A549 (cell line): ENCODE data around the gene PRDM5. TPM values are rescaled to one million over a fixed set of nuclear protein-coding genes. Genes with fewer than 3 reads are reported as not detected.

Experiments
- ATAC-seq, 2 experiments: fragments of 200-7000 bp in 1 of 2; fragments of >200 bp in 1 of 2; cut with Nextera tagmentation in 1 of 2; cut with Tn5 transposase in 1 of 2; 3 replicates each; pipeline versions ENCODE4 v1.8.0 to v1.9.1; 2018 to 2020; ENCODE audit warnings: mild to moderate bottlenecking in 1 of 2, moderate library complexity in 1 of 2
- CTCF ChIA-PET: fragments of 300-600 bp; sonication (Branson Sonifier 250); formaldehyde crosslinking; extraction: SDS; loops from one replicate; lab custom pipeline; 2021; ENCODE audit warnings: antibody characterized with exemption, inconsistent platforms; lab: Yijun Ruan, JAX
- POLR2A ChIA-PET: fragments of 350-600 bp; formaldehyde crosslinking; extraction: SDS; loops from one replicate; lab custom pipeline; 2021; ENCODE audit warnings: antibody characterized with exemption, inconsistent platforms; lab: Yijun Ruan, JAX
- DNase-seq, 2 experiments: peaks; one replicate each; pipeline versions ENCODE4 v3.0.0 to v3.0.0-alpha.2; 2011 to 2016; ENCODE audit warnings: low read depth in 1 of 2, low spot score in 1 of 2
- FAIRE-seq: peaks from 2 replicates; lab custom pipeline; 2011; peaks lifted over from hg19 to GRCh38; lab: Jason Lieb, UNC
- H3K27ac ChIP-seq, 2 experiments: fragments of >200 bp; sonication (Bioruptor Twin); formaldehyde crosslinking; 3 replicates each; pipeline ENCODE4 v1.5.1; 2016 to 2017
- H3K4me1 ChIP-seq: fragments of >200 bp; sonication (Bioruptor Twin); formaldehyde crosslinking; 3 replicates; pipeline ENCODE4 v1.6.1; 2016
- H3K4me2 ChIP-seq: fragments of >200 bp; sonication (Bioruptor Twin); formaldehyde crosslinking; 3 replicates; pipeline ENCODE4 v1.6.1; 2016
- H3K4me3 ChIP-seq: fragments of >200 bp; sonication (Bioruptor Twin); formaldehyde crosslinking; 3 replicates; pipeline ENCODE4 v1.5.1; 2016
- H3K9me3 ChIP-seq: fragments of >200 bp; sonication (Bioruptor Twin); formaldehyde crosslinking; 3 replicates; pipeline ENCODE4 v1.6.1; 2016
- BCL3 ChIP-seq: fragments of >200 bp; sonication (Bioruptor Twin); formaldehyde crosslinking; IDR thresholded peaks from 3 replicates; pipeline ENCODE4 v1.6.1; 2016
- BHLHE40 ChIP-seq: IDR thresholded peaks from 2 replicates; pipeline ENCODE4 v1.6.1; 2012; ENCODE audit warnings: low read depth, low read length, inconsistent platforms
- CBX2 ChIP-seq: fragments of 200-600 bp; sonication (generic); IDR thresholded peaks from 2 replicates; pipeline ENCODE4 v1.6.1; 2016; ENCODE audit warnings: low read depth, mild to moderate bottlenecking, borderline replicate concordance
- CBX8 ChIP-seq: fragments of 200-600 bp; sonication (generic); IDR thresholded peaks from 2 replicates; pipeline ENCODE4 v1.6.1; 2016
- CTCF ChIP-seq: fragments of >200 bp; sonication (Bioruptor Twin); formaldehyde crosslinking; IDR thresholded peaks from 3 replicates; pipeline ENCODE4 v1.5.1; 2016
- E2F6 ChIP-seq: IDR thresholded peaks from 2 replicates; pipeline ENCODE4 v1.6.1; 2012; ENCODE audit warnings: low read depth, borderline replicate concordance
- ELK1 ChIP-seq: fragments of 150-350 bp; IDR thresholded peaks from 2 replicates; pipeline ENCODE4 v1.6.1; 2014; ENCODE audit warnings: low read depth, mild to moderate bottlenecking, low read length
- HOXA7 ChIP-seq: fragments of 250-450 bp; sonication (Bioruptor Pico); IDR thresholded peaks from 2 replicates; pipeline ENCODE4 v1.5.0; 2020; ENCODE audit warnings: mild to moderate bottlenecking, moderate library complexity
- JUN ChIP-seq, 2 experiments: fragments of >200 bp; sonication (Bioruptor Twin); formaldehyde crosslinking; IDR thresholded peaks; 2 replicates in 1 of 2; 3 replicates in 1 of 2; pipeline ENCODE4 v1.6.1; 2016 to 2017
- KDM5A ChIP-seq: fragments of 200-600 bp; sonication (generic); IDR thresholded peaks from 2 replicates; pipeline ENCODE4 v1.6.1; 2016; ENCODE audit warnings: antibody characterized with exemption, mild to moderate bottlenecking
- MAFK ChIP-seq: fragments of 450-650 bp; IDR thresholded peaks from 2 replicates; pipeline ENCODE4 v1.6.1; 2014; ENCODE audit not compliant: partially characterized antibody
- MAX ChIP-seq: IDR thresholded peaks from 2 replicates; pipeline ENCODE4 v1.6.1; 2012
- PHF8 ChIP-seq: fragments of 200-600 bp; sonication (generic); IDR thresholded peaks from 2 replicates; pipeline ENCODE4 v1.6.1; 2016; ENCODE audit warnings: low read depth, mild to moderate bottlenecking, antibody characterized with exemption, moderate library complexity, borderline replicate concordance
- POLR2A ChIP-seq: IDR thresholded peaks from 2 replicates; pipeline ENCODE4 v1.6.1; 2012; ENCODE audit warnings: mild to moderate bottlenecking, low read length
- RARB ChIP-seq: fragments of 250-450 bp; sonication (Bioruptor Pico); IDR thresholded peaks from 2 replicates; pipeline ENCODE4 v1.8.0; 2021; ENCODE audit warnings: mild to moderate bottlenecking, moderate library complexity
- RCOR1 ChIP-seq: fragments of 150-350 bp; IDR thresholded peaks from 2 replicates; pipeline ENCODE4 v1.6.1; 2014; ENCODE audit warnings: antibody characterized with exemption, low read length, low read depth
- RNF2 ChIP-seq: fragments of 200-600 bp; sonication (generic); IDR thresholded peaks from 2 replicates; pipeline ENCODE4 v1.6.1; 2016; ENCODE audit warnings: low read depth, mild to moderate bottlenecking, antibody characterized with exemption, moderate library complexity, borderline replicate concordance
- SMC3 ChIP-seq: fragments of >200 bp; sonication (Bioruptor Twin); formaldehyde crosslinking; IDR thresholded peaks from 3 replicates; pipeline ENCODE4 v1.6.1; 2018; ENCODE audit warnings: inconsistent platforms
- WGBS: methylation state at CpG from one replicate; pipeline ENCODE4 v1.1.6; 2017; ENCODE audit errors: missing lambda C conversion rate; 5-methylcytosine and 5-hydroxymethylcytosine counted together
- polyA minus RNA-seq: library from RNA; depleted of rRNA, polyadenylated mRNA; stranded (reverse); fragments of >200 nt; gene quantifications from 2 replicates; pipeline ENCODE4 v1.2.3, GENCODE V29; 2011; rRNA and poly(A)+ RNA removed
- polyA plus RNA-seq, 4 experiments: library from polyadenylated mRNA; depleted of rRNA in 3 of 4; stranded (reverse); fragments of >200 nt; fragmentation: RNase III in 1 of 4; extraction: RNeasy Plus Mini Kit Qiagen cat#74134 plus additional on column Dnase treatment in 1 of 4; gene quantifications; 2 replicates in 3 of 4; 3 replicates in 1 of 4; pipeline ENCODE4 v1.2.3, GENCODE V29; 2011 to 2017

The PRDM5 gene
- polyA plus RNA-seq (2011; rRNA removed) (11.5 and 12.9 TPM in 2 replicates), polyA plus RNA-seq (2017; fragmentation: RNase III; extraction: RNeasy Plus Mini Kit Qiagen cat#74134 plus additional on column Dnase treatment) (4.6 to 6.6 TPM (median 6.5 TPM) in 3 replicates), polyA minus RNA-seq (11.0 and 11.6 TPM in 2 replicates)
- 2.3 and 2.7 TPM in 2 replicates for polyA plus RNA-seq (2012; cell fraction: cytosol; rRNA removed)
- 2.0 and 3.3 TPM in 2 replicates for polyA plus RNA-seq (2012; cell fraction: nucleus; rRNA removed)

- peak within 1 kb of the TSS; percentile 85 for H3K4me2 ChIP-seq
- peak within 1 kb of the TSS; percentile 92 to 99 for H3K27ac ChIP-seq
- TF ChIP-seq SMC3 (no peak), RNF2 (0 out of 2 replicates have a peak, but pooled peaks have one; percentile 58), JUN (IDR thresholded peaks at IDR 0.05) (peak in 1 of 2 experiments; percentile 14; a peak in 1 of 5 replicates), MAX (peak; percentile 46; the same call in 1 of the 2 replicates), PHF8 (peak; percentile 53), BCL3 (no peak), HOXA7 (CRISPR knock-in tag) (no peak), E2F6 (peak; percentile 86), KDM5A (no peak), CBX2 (no peak)
- no peaks in the 10 kb centered on the region for H3K9me3 ChIP-seq
- peak; percentile 30 to 47 for DNase-seq
- peak; percentile 82 to 83 for ATAC-seq
- ChIA-PET CTCF (interaction anchor here (1.2 to 1.3 kb wide), 2 partner anchors 20 to 29 kb away, joined by 3 read pairs; no protein-coding TSS in a partner anchor), POLR2A (interaction anchor here (0.7 kb wide), 1 partner anchor 18 kb away, joined by 4 read pairs; no protein-coding TSS in a partner anchor)
- H3K4me3 ChIP-seq: peak within 1 kb of the TSS; percentile 66
- FAIRE-seq: no peak
- peaks cover 11% of the 10 kb centered on the region; the same call in 2 of the 3 replicates for H3K4me1 ChIP-seq
- 0% methylated on average over 4 of the region's 86 CpGs for WGBS
Observed at GRCh38 chr4:120922381-120923206, at the start of gene PRDM5. PRDM5 (minus strand) TSS chr4:120922726; CDS start chr4:120922608, 118 bp downstream.

- no peak for FAIRE-seq
- no peaks in the 10 kb centered on the region for H3K4me1 ChIP-seq
- ATAC-seq: no peak
- H3K9me3 ChIP-seq: no peaks in the 10 kb centered on the region
- 22% methylated on average over 1 of the region's 1 CpG for WGBS
- no peak overlapping the region for H3K4me3 ChIP-seq
- DNase-seq: no peak
- no peak overlapping the region for H3K4me2 ChIP-seq
- ChIA-PET POLR2A (no interaction called here), CTCF (no interaction called here)
- TF ChIP-seq BHLHE40 (no peak), ELK1 (no peak), RCOR1 (no peak), RARB (CRISPR knock-in tag) (no peak), CTCF (no peak), POLR2A (no peak), CBX8 (no peak), MAFK (no peak)
- H3K27ac ChIP-seq: no peak overlapping the region
Observed at GRCh38 chr4:120971884-120972283, 49.4 kb upstream of the PRDM5 start.
